Peyer's patch (tissue), 4 donors: ENCODE data around the gene DLK1. TPM values are rescaled to one million over a fixed set of nuclear protein-coding genes. Genes with fewer than 3 reads are reported as not detected.

Experiments
- DNase-seq, 3 donors: peaks; one replicate each; pipeline ENCODE4 v3.0.0-alpha.2; 2017 to 2019
- H3K27ac ChIP-seq, 4 donors: fragments of 200-600 bp; sonication (generic); one replicate each; pipeline ENCODE4 v1.5.1; 2016 to 2019
- H3K27me3 ChIP-seq, 2 donors: fragments of 200-600 bp; sonication (generic); one replicate each; pipeline ENCODE4 v1.5.1; 2019
- H3K36me3 ChIP-seq, 3 donors: fragments of 200-600 bp; sonication (generic); one replicate each; pipeline ENCODE4 v1.5.1; 2016 to 2019
- H3K4me1 ChIP-seq, 4 donors: fragments of 200-600 bp; sonication (generic); one replicate each; pipeline ENCODE4 v1.5.1; 2016 to 2019
- H3K4me3 ChIP-seq, 4 donors: fragments of 200-600 bp; sonication (generic); 1 replicate in 3 of 4; 2 replicates in 1 of 4; pipeline ENCODE4 v1.5.1; 2016 to 2019; ENCODE audit warnings: mild to moderate bottlenecking in 1 of 4
- H3K9me3 ChIP-seq, 4 donors: fragments of 200-600 bp; sonication (generic); one replicate each; pipeline ENCODE4 v1.5.1; 2016 to 2019; ENCODE audit warnings: mild to moderate bottlenecking in 1 of 4
- CTCF ChIP-seq, 6 experiments: fragments of 450-650 bp in 4 of 6; fragments of 200-600 bp in 2 of 6; sonication (generic) in 1 of 6; IDR thresholded peaks; one replicate each; pipeline ENCODE4 v1.5.1; 2017 to 2019; ENCODE audit warnings: antibody characterized with exemption in 6 of 6, mild to moderate bottlenecking in 3 of 6, moderate library complexity in 1 of 6
- POLR2A ChIP-seq, 2 donors: fragments of 450-650 bp; IDR thresholded peaks; one replicate each; pipeline ENCODE4 v1.5.1; 2017; ENCODE audit warnings: antibody characterized with exemption in 2 of 2, mild to moderate bottlenecking in 2 of 2, moderate library complexity in 2 of 2
- total RNA-seq, 4 donors: library from RNA; depleted of rRNA; stranded (reverse); fragments of >200 nt; gene quantifications; one replicate each; pipeline ENCODE4 v1.1.0, GENCODE V29; 2016

Gene DLK1
- total RNA-seq, 4 donors from 2014 or later: not detected

GRCh38 chr14:100786131-100786530, 59.4 kb downstream of the DLK1 start:
- no peaks in the 10 kb centered on the region for H3K27me3 ChIP-seq
- no peak overlapping the region for H3K27ac ChIP-seq
- H3K36me3 ChIP-seq: no peaks in the 10 kb centered on the region
- H3K4me1 ChIP-seq: no peaks in the 10 kb centered on the region
- no peaks in the 10 kb centered on the region for H3K9me3 ChIP-seq
- peak in 1 of 3 donors; percentile 24 for DNase-seq
- H3K4me3 ChIP-seq: no peak overlapping the region
- no peak for TF ChIP-seq POLR2A (IDR thresholded peaks at IDR 0.05)
- no peak for TF ChIP-seq CTCF (IDR thresholded peaks at IDR 0.05)

- Histone ChIP-seq H3K27ac (no peak overlapping the region), H3K27me3 (no peaks in the 10 kb centered on the region), H3K4me1 (no peaks in the 10 kb centered on the region), H3K4me3 (no peak overlapping the region), H3K36me3 (no peaks in the 10 kb centered on the region), H3K9me3 (no peaks in the 10 kb centered on the region)
- peak in 1 of 3 donors; percentile 3 for DNase-seq
- TF ChIP-seq POLR2A (IDR thresholded peaks at IDR 0.05): no peak
- TF ChIP-seq CTCF (IDR thresholded peaks at IDR 0.05): no peak
Observed at GRCh38 chr14:100786576-100787219, 60.0 kb downstream of the DLK1 start.

- no peak for DNase-seq
- no peak overlapping the region for H3K4me3 ChIP-seq
Observed at GRCh38 chr14:100787659-100788058, 61.0 kb downstream of the DLK1 start.

More at GRCh38 chr14:100787659-100788058, 61.0 kb downstream of the DLK1 start:
- no peaks in the 10 kb centered on the region for H3K36me3 ChIP-seq
- no peak for TF ChIP-seq CTCF (IDR thresholded peaks at IDR 0.05)
- no peak for TF ChIP-seq POLR2A (IDR thresholded peaks at IDR 0.05)
- no peaks in the 10 kb centered on the region for H3K9me3 ChIP-seq
- no peaks in the 10 kb centered on the region for H3K4me1 ChIP-seq
- no peaks in the 10 kb centered on the region for H3K27me3 ChIP-seq
- H3K27ac ChIP-seq: no peak overlapping the region

Other genes starting within 250 kb of the DLK1 start
- gene BEGAIN, start 139.5 kb upstream of the DLK1 start, total RNA-seq: 10 to 100 TPM in 1 of 4 donors, 1 to 10 TPM in 2, not detected in 1; 1.6 to 31.8 (median 6.6) TPM
- 100 to 1,000 TPM in 1 of 4 donors, 10 to 100 TPM in 2, 1 to 10 TPM in 1; 5.8 to 135 (median 33.8) TPM for gene MEG3, start 99.2 kb downstream of the DLK1 start, total RNA-seq
- gene RTL1, start 176.8 kb downstream of the DLK1 start, total RNA-seq: not detected